ENCODE measurements around the gene ZNF579. TPM values are rescaled to one million over a fixed set of nuclear protein-coding genes. Genes with fewer than 3 reads are reported as not detected.

Gene ZNF579
- total RNA-seq, 1 donor from 2014 or later: 2.1 TPM

- TF ChIP-seq CTCF (IDR thresholded peaks at IDR 0.05) (no peak), EZH2 (IDR thresholded peaks at IDR 0.05) (no peak), EZH2phosphoT487 (IDR thresholded peaks at IDR 0.05) (no peak)
- H3K36me3 Mint-ChIP-seq: peaks cover 23% of the 10 kb centered on the region
- no peak for DNase-seq (ENCODE audit: low spot score)
- peaks cover 7% of the 10 kb centered on the region for H3K27me3 Mint-ChIP-seq (ENCODE audit: insufficient read depth, low read depth)
- H3K9ac ChIP-seq: no peak overlapping the region
- peaks cover 6% of the 10 kb centered on the region for H3K4me1 ChIP-seq
- H3K9me3 Mint-ChIP-seq: peaks cover 12% of the 10 kb centered on the region
- H3K4me2 ChIP-seq: peak overlapping the region; percentile 89
- H3K9me3 ChIP-seq (ENCODE audit: low read depth): no peaks in the 10 kb centered on the region
- H3K36me3 ChIP-seq: peaks cover 3% of the 10 kb centered on the region
- peak overlapping the region; percentile 89 for H3K27ac Mint-ChIP-seq
- no peak overlapping the region for H2AFZ ChIP-seq (replicated peaks)
- peaks cover 38% of the 10 kb centered on the region for H3K4me1 Mint-ChIP-seq
- H3K4me3 Mint-ChIP-seq: peak overlapping the region; percentile 86
- no peaks in the 10 kb centered on the region for H3K27me3 ChIP-seq
- H3K79me2 ChIP-seq (ENCODE audit: low read depth): peaks cover 16% of the 10 kb centered on the region
- H4K20me1 ChIP-seq (ENCODE audit: low read depth): no peaks in the 10 kb centered on the region
- H3K27ac ChIP-seq: peak overlapping the region; percentile 98
- H3F3A ChIP-seq (ENCODE audit: low read depth): peaks cover 67% of the 10 kb centered on the region
- H3K4me3 ChIP-seq: peak overlapping the region; percentile 73
These were observed 20.4 kb upstream of the ZNF579 start for GRCh38 chr19:55601084-55601483.

DNA sequence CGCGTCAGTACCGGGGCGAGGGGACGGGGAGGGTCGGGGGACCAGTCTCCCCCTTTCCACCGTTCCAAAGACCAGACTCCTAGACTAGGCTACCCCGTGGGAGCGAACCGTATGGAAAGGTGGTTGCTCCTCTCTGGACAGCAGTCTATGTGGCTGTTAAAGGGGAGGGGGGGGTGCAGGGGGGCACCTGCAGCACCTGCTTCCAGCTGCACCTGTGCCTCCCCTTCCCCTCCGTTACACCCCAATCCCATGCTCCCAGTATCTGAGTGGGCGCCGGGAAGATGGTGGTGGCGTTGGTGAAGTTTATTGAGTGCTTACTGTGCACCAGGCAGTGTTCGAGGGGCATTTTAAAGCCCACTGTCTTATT, 20.0 kb upstream of the ZNF579 start:
- H3K9me3 Mint-ChIP-seq: peaks cover 13% of the 10 kb centered on the region
- Histone ChIP-seq H3K36me3 (peaks cover 6% of the 10 kb centered on the region), H3K9ac (no peak overlapping the region), H3K27ac (peak overlapping the region; percentile 98), H3K4me1 (peaks cover 6% of the 10 kb centered on the region), H3K79me2 (ENCODE audit: low read depth) (peaks cover 16% of the 10 kb centered on the region), H3F3A (ENCODE audit: low read depth) (peaks cover 67% of the 10 kb centered on the region), H3K4me3 (peak overlapping the region; percentile 73), H2AFZ (replicated peaks) (no peak overlapping the region), H3K9me3 (ENCODE audit: low read depth) (no peaks in the 10 kb centered on the region), H3K27me3 (no peaks in the 10 kb centered on the region), H4K20me1 (ENCODE audit: low read depth) (no peaks in the 10 kb centered on the region), H3K4me2 (peak overlapping the region; percentile 89)
- no peak for DNase-seq (ENCODE audit: low spot score)
- H3K27ac Mint-ChIP-seq: peak overlapping the region; percentile 89
- TF ChIP-seq CTCF (IDR thresholded peaks at IDR 0.05) (no peak), EZH2 (IDR thresholded peaks at IDR 0.05) (no peak), EZH2phosphoT487 (IDR thresholded peaks at IDR 0.05) (no peak)
- peaks cover 35% of the 10 kb centered on the region for H3K4me1 Mint-ChIP-seq
- peaks cover 27% of the 10 kb centered on the region for H3K36me3 Mint-ChIP-seq
- H3K27me3 Mint-ChIP-seq (ENCODE audit: insufficient read depth, low read depth): peaks cover 7% of the 10 kb centered on the region
- peak overlapping the region; percentile 86 for H3K4me3 Mint-ChIP-seq

- peaks cover 12% of the 10 kb centered on the region for H3K36me3 ChIP-seq
- no peak for TF ChIP-seq EZH2phosphoT487 (IDR thresholded peaks at IDR 0.05)
- no peak for TF ChIP-seq EZH2 (IDR thresholded peaks at IDR 0.05)
- no peak for TF ChIP-seq CTCF (IDR thresholded peaks at IDR 0.05)
- peaks cover 7% of the 10 kb centered on the region for H3K27me3 Mint-ChIP-seq (ENCODE audit: insufficient read depth, low read depth)
- H3K27ac ChIP-seq: peak within 1 kb of the TSS; percentile 98
- H3K4me2 ChIP-seq: peak within 1 kb of the TSS; percentile 89
- peaks cover 35% of the 10 kb centered on the region for H3K4me1 Mint-ChIP-seq
- H3K4me1 ChIP-seq: peaks cover 6% of the 10 kb centered on the region
- peak within 1 kb of the TSS; percentile 73 for H3K4me3 ChIP-seq
- no peaks in the 10 kb centered on the region for H3K9me3 ChIP-seq (ENCODE audit: low read depth)
- peak within 1 kb of the TSS; percentile 92 for H3K9ac ChIP-seq
- peak within 1 kb of the TSS; percentile 98 for H3K4me3 Mint-ChIP-seq
- H4K20me1 ChIP-seq (ENCODE audit: low read depth): no peaks in the 10 kb centered on the region
- peak; percentile 96 for DNase-seq (ENCODE audit: low spot score)
- H3K27me3 ChIP-seq: no peaks in the 10 kb centered on the region
- H3K27ac Mint-ChIP-seq: peak within 1 kb of the TSS; percentile 100
- H3K36me3 Mint-ChIP-seq: peaks cover 33% of the 10 kb centered on the region
- peaks cover 16% of the 10 kb centered on the region for H3K79me2 ChIP-seq (ENCODE audit: low read depth)
- H3F3A ChIP-seq (ENCODE audit: low read depth): peaks cover 64% of the 10 kb centered on the region
- H3K9me3 Mint-ChIP-seq: peaks cover 14% of the 10 kb centered on the region
- peak within 1 kb of the TSS; percentile 85 for H2AFZ ChIP-seq (replicated peaks)
These were observed 19.4 kb upstream of the ZNF579 start, which contains the start of gene ZNF524 for GRCh38 chr19:55599842-55600661. TSS of gene ZNF524 (plus strand) at chr19:55600288. CDS start at chr19:55602113, 1,825 bp downstream.

Measured in neural progenitor cell (in vitro differentiated cells).